ENCODE results near the gene IZUMO1.
A peak's percentile ranks its signal among the peaks of the same experiment; 100 is the strongest.

IZUMO1 gene

DNA sequence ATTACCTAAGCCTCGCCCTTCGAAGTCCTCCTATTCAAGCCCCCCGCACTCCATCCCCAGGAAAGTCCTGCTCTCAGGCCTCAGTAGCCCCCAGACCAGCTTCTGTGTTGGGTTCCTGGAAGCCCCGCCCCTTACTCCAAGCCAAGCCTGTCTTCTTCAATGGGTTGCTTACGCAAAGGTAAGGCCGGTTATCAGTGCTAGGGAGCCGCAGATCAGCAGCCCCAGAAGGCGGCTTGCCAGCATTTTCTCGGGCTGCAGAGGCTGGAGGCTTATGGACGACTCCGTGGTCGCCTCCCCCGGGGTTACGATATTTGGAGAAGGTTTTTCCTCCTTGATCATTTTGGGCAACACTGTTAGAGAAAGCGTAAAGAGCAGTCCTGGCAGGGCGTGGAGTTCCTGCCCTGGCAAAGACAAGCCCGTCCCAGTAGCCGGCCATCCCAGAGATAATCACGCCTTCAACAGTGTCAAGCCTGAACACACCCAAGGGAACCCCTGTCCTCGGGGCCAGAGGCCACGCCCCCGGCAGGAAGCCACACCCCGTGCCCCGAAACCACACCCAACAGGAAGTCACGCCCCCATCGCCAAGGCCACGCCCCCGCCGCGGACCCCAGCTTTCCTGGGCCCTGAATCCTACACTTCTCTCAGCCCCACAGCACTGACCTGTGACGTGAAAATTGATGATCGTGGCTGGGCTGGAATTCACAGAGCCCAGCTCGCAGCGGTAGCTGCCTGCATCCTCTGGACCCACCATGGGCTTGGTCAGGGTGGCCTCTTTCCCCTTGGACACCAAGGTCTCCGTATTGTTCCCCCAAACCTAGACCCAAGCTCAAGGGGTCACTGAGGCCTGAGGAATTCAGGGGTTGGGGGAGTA is 5.3 kb downstream of the IZUMO1 start:
- no peak overlapping the region for H3K4me3 ChIP-seq (ENCODE audit: low read length)
- TF ChIP-seq, protein P1, sequence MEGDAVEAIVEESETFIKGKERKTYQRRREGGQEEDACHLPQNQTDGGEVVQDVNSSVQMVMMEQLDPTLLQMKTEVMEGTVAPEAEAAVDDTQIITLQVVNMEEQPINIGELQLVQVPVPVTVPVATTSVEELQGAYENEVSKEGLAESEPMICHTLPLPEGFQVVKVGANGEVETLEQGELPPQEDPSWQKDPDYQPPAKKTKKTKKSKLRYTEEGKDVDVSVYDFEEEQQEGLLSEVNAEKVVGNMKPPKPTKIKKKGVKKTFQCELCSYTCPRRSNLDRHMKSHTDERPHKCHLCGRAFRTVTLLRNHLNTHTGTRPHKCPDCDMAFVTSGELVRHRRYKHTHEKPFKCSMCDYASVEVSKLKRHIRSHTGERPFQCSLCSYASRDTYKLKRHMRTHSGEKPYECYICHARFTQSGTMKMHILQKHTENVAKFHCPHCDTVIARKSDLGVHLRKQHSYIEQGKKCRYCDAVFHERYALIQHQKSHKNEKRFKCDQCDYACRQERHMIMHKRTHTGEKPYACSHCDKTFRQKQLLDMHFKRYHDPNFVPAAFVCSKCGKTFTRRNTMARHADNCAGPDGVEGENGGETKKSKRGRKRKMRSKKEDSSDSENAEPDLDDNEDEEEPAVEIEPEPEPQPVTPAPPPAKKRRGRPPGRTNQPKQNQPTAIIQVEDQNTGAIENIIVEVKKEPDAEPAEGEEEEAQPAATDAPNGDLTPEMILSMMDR (IDR thresholded peaks at IDR 0.05; ENCODE audit: insufficient read depth, low read depth, low read length, missing control alignments), result no peak
- DNase-seq (ENCODE audit: low read depth), result peak; percentile 43

DNA sequence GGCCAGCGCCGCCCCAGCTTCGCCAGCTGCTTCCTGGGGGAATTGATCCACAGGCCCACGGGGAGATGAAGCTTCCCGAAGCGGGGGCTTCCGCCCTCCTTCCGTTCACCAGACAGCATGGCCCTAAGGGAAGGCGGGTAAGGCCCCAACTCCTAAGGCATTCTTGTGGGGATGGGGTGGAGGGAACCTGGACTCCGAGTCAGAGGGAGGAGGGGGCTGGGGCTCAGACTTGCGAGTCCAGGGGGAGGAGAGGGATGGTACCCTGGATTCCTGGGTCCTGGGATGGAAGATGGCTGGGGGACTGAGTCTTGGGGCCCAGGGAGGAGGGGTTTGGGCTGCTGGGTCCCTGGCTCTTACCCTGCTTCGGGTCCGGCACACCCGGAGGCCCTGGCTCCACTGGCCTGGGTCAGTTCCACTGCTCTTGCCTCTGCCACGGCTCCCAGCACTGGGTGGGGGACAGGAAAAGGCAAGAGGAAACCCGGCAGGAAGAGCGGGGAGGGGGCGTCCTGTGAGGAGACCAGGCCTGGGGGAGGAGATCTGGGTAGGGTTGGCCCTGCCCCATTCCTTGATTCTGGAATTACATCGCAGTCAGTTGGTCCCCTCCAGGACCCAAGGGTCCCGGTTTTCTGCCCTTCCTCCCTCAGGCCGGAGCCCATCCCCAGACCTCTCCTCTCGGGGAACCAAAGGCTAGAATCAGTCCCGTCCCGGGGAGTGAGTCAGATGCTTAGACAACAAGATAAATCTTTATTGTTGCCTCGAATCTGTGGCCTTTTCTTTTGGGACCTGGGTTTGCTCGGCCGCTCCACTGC is 6.3 kb downstream of the IZUMO1 start, which contains the start of gene RASIP1:
Gene RASIP1 (minus strand): TSS at position 447 of the 809 bp plus-strand sequence. CDS start 328 bp downstream, at position 119.
- DNase-seq (ENCODE audit: low read depth), result no peak
- peak within 1 kb of the TSS; percentile 32 for H3K4me3 ChIP-seq (ENCODE audit: low read length)
- TF ChIP-seq, protein P1 (IDR thresholded peaks at IDR 0.05; ENCODE audit: insufficient read depth, low read depth, low read length, missing control alignments), result no peak

GRCh38 chr19:48739404-48740163 is 7.1 kb downstream of the IZUMO1 start:
- peak overlapping the region; percentile 32 for H3K4me3 ChIP-seq (ENCODE audit: low read length)
- DNase-seq (ENCODE audit: low read depth), result no peak
- TF ChIP-seq, protein P1 (IDR thresholded peaks at IDR 0.05; ENCODE audit: insufficient read depth, low read depth, low read length, missing control alignments), result no peak

DNA sequence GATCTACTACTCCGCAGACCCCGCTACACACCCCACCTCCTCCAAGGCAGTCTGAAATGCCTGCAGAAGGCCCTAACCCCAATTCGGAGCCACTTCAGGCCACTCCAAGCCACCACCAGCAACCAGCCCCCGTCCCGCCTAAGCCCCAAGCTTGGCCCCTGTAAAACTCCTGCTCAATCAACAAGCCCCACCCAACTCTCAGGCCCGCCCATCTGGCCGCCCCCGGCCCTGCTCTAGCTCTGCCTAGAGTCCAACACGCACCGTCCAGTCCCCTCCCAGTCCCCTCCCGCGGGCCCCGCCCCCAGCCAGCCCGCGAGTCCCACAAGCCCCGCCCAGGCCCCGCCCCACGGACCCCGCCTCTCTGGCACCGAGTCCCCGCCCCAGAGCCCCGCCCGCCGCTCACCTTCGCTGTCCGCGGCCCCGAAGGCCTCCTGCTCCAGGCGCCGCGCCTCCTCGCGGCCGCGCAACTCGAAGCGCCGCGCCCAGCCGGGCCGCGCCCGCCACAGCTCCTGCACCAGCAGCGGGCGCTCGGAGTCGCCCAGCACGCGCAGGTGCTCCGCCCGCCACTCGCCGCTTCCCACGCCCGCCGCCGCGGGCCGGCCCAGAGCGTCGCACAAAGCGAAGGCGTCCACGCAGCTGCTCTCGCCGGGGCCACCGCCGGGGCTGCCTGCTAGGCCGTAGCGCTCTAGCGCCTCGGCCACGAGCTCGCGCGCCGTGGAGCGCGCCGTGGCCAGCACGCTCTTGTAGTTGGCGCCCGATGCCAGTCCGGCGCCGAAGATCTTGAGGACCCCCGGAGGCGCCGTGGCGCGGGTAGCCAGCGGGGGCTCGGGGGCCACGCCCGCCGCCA is 7.9 kb downstream of the IZUMO1 start:
- TF ChIP-seq, protein P1 (IDR thresholded peaks at IDR 0.05; ENCODE audit: insufficient read depth, low read depth, low read length, missing control alignments), result peak; percentile 9
- H3K4me3 ChIP-seq (ENCODE audit: low read length), result peak overlapping the region; percentile 32
- peak; percentile 95 for DNase-seq (ENCODE audit: low read depth)

DNA sequence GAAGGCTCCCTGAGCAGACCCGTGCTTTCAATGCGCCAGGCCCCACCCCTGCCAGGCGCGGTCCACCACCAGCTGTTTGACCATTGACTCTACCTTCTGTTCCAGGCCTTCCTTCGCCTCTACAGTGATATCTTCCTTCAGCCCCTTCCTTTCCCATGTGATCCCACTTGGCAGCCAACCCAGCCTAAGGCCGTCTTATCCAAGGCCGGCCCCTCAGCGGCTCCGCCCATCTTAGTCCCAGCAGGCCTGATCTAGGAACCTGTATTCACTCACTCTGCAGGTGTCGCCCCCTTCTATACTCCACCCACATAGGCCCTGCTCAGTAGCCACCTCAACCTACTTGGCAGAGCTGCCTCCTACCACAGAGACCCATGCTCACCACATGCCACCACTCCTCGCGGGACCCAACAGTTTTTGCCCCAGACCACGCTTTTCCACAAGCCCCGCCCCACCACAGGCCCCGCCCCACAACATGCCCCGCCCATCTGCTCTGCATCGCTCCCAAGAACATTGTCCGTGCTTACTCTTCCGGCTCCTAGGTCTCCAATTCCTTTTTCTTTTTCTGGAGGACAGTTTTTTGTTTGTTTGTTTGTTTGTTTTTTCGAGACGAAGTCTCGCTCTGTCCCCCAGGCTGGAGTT is 9.2 kb downstream of the IZUMO1 start:
- no peak overlapping the region for H3K4me3 ChIP-seq (ENCODE audit: low read length)
- DNase-seq (ENCODE audit: low read depth), result no peak
- TF ChIP-seq, protein P1 (IDR thresholded peaks at IDR 0.05; ENCODE audit: insufficient read depth, low read depth, low read length, missing control alignments), result no peak

Data from epithelial cell of esophagus (primary cell).